ENCODE results near the gene ABLIM2. TPM values are rescaled to one million over a fixed set of nuclear protein-coding genes. Genes with fewer than 3 reads are reported as not detected.
A peak's percentile ranks its signal among the peaks of the same experiment; 100 is the strongest.

ABLIM2 gene
- total RNA-seq, 1 experiment from 2014 or later = under 0.01 TPM

- DNase-seq (ENCODE audit: low read depth) = peak; percentile 46
Measured at GRCh38 chr4:8029689-8030088, 128.9 kb downstream of the ABLIM2 start.

DNA sequence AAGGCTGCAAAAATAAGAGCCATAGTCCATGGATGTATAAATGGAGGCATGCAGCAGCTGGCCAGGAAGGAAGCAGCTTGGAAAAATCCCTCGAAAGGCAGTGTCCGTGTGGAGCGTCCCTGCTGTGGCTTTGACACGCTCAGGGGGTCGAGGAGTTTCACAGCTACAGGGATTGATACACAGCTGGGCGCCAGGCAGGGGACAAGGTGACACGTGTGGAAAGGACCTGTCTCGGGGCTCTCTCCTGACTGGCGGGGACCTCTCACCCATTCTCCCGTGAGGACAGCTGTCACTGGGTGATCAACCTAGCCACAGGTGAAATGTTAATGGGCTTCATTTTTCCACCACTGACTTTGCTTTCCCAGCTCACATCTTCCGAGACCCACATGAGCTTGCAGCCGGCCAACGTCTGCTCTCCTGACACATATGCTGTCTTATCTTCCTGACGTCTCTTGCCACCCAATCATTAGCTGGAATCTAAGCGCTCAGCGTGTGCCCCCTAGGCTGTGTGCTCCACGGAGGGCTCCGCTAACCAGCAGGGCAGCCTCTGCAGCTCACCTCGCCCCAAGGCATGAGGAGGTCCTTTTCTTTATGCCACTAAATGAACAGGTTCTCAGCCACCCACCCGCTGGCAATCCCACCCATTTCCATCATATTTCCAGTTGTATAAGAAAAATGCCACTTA, 129.6 kb downstream of the ABLIM2 start:
- DNase-seq (ENCODE audit: low read depth) = no peak

DNA sequence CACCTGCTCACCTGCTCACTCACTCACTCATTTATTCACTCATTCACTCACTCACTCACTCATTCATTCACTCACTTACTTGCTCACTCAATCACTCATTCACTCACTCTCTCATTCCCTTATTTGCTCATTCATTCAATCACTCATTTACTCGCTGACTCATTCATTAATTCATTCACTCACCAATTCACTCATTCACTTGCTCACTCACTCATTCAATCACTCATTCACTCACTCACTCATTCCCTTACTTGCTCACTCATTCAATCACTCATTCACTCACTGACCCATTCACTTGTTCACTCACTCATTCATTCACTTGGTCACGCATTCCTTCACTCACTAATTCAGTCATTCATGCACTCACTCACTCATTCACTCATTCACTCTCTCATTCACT, 130.2 kb downstream of the ABLIM2 start:
- no peak for DNase-seq (ENCODE audit: low read depth)

DNA sequence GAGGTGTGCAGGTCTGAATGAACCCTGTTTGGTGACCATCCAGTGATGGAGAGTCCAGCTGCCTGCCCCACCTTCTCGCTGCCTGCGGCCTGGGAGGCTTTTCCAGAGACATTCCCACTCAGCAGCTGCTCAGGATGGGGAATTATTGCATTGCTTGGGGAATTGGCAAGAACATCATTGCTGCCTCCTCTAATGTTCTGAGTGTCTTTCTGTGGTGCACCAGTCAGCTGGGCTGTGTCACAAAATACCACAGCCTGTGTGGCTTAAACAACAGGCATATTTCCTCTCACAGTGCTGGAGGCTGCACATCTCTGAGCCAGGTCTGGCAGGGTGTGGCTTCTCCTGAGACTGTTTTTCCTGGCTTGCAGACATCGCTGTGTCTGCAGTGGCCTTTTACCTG, 132.2 kb downstream of the ABLIM2 start:
- peak; percentile 13 for DNase-seq (ENCODE audit: low read depth)

DNA sequence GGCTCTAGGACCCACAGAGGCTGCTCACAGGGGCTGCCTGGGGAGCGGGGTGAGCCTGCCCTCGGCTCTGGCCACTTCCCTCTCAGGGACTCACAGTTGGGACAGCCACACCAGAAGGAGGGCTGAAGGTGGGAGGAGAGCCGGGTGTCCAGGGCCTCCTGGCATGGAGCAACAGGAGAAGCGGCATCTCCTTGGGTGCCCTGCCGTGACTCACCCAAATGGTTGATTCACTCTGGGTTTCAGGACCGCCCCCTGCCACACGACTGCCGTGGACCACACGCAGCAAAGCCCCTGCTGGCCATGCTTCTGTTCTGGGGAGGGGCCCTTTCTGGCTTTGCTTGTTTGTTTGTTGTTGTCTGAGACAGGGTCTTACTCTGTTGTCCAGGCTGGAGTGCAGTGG, 132.9 kb downstream of the ABLIM2 start:
- DNase-seq (ENCODE audit: low read depth) = no peak

DNA sequence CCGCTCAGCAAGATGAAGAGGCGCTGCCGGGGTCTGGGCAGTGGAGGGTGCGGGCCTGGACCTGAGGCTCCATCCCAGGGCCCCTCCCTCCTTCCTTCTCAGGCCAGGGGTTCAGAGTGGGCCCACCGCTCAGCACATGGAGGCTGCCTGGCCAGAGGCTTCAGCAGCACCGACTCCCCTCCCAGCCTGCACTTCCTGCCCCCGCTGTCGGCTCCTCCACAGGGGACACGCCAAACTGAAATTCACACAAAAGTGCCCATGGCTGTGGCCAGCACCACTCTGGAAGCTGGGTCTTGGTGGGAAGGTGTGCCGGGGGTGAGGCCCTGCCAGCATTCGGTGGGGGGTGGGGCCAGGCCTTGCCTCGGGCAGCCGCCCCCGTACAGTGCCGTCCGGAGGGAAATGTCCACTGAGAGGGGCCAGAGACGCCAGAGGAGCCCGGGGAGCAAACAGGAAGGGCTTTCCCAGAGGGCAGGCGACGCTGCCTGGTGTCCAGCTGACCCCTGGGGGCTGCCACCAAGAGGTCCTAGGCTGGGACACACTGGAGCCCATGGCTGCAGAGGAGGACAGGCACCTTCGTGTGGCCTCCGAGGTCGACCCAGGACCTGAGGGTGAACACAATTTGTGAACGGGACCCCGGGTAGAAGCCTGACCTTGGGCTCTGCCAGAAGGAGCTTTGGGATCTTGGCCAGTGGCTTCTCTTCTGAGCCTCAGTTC, 134.4 kb downstream of the ABLIM2 start:
- DNase-seq (ENCODE audit: low read depth) = no peak

DNA sequence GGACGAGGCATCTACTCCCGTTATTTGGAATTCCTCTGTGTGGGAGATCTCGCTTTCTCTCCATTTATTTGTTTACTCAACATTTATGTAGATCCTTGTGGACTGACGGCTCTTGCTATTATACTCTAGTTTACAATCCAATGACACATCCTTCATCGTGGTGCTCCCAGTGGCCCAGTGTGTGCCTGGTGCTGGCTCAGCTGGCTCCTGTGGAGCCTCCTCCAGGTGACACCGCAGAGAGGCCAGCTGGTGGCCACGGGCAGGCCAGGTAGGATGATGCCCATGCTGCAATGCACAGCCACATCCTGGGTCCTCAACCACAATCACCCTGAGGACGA, 134.9 kb downstream of the ABLIM2 start:
- no peak for DNase-seq (ENCODE audit: low read depth)

DNA sequence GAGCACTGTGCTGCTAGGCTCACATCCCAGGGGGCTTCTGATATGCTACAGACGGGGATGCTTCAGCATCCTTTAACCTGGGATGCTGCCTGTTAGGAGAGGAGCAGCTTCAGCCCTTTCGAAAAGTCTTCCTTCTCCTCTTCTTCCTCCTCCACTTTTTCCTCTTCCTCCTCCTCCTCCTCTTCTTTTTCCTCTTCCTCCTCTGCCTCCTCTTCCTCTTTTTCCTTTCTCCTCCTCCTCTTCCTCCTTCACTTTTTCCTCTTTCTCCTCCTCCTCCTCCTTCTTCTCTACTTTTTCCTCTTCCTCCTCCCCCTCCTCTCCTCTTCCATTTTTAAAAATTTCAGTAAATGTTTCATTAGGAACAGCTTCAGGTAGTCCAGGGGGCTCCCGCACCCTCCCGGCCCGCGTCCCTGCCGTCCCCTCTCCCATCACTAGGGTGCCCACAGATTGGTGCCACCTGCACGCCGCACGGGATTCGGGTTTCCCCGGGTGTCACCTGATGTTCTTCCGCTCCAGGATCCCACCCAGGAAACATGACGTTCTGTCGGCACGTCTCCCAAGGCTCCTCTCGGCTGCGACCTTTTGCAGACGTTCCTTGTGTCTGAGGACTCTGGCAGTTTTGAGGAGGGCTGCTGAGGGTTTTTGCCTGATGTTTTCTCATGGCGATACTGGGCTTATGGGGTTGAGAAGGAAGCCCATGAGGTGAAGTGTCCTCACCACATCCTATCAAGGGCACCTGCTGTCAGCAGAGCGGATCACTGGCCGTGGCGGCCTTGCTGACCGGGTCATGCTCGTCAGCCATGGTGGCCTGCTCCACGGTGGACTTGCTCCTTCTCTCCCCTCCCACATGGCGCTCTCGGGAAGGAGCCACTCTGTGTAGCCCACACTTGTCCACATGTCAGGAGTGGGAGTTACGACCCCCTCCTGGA, 135.6 kb downstream of the ABLIM2 start:
- DNase-seq (ENCODE audit: low read depth) = no peak

- no peak for DNase-seq (ENCODE audit: low read depth)
Measured at GRCh38 chr4:8021796-8022195, 136.8 kb downstream of the ABLIM2 start.

- DNase-seq (ENCODE audit: low read depth) = no peak
Measured at GRCh38 chr4:8019396-8020365, 138.9 kb downstream of the ABLIM2 start.

DNA sequence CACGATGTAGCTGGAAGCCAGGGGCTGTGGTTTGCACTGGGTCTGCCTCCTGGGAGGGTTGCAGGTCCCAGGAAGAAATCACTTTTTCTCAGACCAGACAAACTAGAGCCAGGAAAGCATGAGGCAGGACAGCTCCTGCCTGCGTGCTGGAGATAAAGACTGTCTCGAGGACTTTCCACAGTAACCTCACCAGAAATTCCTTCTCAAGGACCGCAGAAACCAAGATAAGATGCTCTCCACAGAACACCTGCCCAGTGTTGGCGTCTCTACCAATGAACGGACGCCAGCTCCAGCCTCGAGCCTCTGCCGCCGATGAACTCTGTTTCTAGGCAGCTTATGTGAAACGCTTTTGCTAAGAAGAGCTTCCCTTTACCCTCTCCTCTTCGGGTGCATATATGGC, 142.1 kb downstream of the ABLIM2 start:
- DNase-seq (ENCODE audit: low read depth) = no peak

DNA sequence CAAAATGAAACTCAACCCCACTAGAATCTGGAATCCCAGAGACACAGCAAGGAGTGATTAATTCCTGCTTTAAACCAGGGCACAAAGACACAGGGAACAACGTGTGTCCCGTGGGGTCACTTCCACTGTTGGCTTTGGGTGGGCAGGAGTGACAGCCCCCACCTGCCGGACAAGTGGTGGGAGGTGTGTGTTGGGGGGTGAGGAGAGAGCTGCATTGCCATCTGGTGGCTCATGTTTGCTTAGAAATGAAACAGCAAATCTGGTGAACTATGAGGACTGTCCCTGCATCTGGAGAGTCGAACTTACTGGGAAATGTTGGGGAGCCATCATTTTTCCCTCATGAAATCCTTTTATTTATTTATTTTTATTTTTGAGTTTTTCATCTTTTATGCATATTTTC, 143.1 kb downstream of the ABLIM2 start:
- peak; percentile 22 for DNase-seq (ENCODE audit: low read depth)

GRCh38 chr4:8013976-8014726, 144.5 kb downstream of the ABLIM2 start:
- no peak for DNase-seq (ENCODE audit: low read depth)

DNA sequence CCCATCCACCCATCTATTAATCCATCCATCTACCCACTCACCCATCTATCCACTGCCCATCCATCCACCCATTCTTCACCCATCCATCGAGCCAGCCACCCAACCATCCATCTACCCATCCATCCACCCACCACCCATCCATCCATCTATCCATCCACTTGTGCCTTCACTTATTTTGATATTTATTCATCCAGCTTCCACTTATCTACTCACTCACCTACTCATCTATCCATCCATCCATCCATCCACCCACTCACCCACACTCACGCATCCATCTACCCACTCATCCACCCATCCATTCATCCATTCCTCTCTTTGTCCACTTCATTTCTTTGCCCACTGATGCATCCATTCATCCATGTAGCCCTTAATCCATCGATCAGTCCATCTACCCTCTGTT, 146.1 kb downstream of the ABLIM2 start:
- no peak for DNase-seq (ENCODE audit: low read depth)

GRCh38 chr4:8010618-8011017, 148.0 kb downstream of the ABLIM2 start:
- DNase-seq (ENCODE audit: low read depth) = peak; percentile 85

DNA sequence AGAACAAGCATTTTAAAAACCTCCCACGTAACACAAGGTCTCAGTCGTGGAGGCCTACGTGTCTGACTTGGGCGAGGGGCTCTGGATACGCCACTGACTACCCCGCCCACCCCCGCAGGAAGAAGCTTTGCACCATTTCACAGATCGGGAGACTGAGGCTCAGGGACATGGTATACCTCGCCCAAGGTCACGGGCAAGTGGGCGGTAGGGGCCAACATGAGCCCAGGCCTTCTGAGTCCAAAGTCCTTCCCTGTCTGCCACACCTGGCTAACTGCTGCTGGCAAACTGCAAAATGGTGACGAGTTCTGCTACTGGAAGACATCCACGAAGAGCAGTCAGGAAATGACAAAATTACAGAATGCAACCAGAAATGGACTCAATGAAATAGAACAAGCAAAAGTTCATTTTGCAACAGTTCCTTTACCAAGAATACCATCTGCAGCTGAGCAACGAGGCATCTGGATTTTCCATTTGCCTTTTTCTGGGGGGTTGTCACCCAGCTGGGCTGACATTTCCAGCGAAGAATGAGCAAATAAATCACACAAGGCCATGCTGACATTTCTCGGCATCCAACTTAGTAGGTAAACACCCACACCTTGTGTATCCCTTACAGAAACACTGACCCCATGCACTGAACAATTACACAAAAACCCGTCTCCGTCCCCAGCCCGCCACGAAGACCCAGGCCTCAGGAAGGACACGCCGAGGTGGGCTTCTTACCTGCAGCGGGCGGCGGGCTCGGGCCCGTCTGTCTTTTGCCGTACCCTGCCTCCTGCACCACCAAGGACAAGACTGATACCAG, 148.7 kb downstream of the ABLIM2 start:
- no peak for DNase-seq (ENCODE audit: low read depth)

- DNase-seq (ENCODE audit: low read depth) = no peak
Measured at GRCh38 chr4:8009097-8009496, 149.5 kb downstream of the ABLIM2 start.

- DNase-seq (ENCODE audit: low read depth) = no peak
Measured at GRCh38 chr4:8008391-8008790, 150.2 kb downstream of the ABLIM2 start.

- DNase-seq (ENCODE audit: low read depth) = no peak
Measured at GRCh38 chr4:8007581-8007980, 151.0 kb downstream of the ABLIM2 start.

GRCh38 chr4:8006471-8006870, 152.1 kb downstream of the ABLIM2 start:
- no peak for DNase-seq (ENCODE audit: low read depth)
